HG03354 (cell line): ENCODE measurements around the gene ATP7B.
A peak's percentile ranks its signal among the peaks of the same experiment; 100 is the strongest.
"Not testable (repeated sequence)": the region's sequence is repeated elsewhere in the genome, so short reads cannot be mapped to it uniquely, and the experiment has no call there.

Experiments
- ATAC-seq: cut with Tn5 transposase; IDR thresholded peaks from one replicate; pipeline ENCODE4 v1.9.1; 2021; ENCODE audit warnings: mild to moderate bottlenecking; ENCODE audit not compliant: unreplicated experiment, poor library complexity, severe bottlenecking

Gene ATP7B

DNA sequence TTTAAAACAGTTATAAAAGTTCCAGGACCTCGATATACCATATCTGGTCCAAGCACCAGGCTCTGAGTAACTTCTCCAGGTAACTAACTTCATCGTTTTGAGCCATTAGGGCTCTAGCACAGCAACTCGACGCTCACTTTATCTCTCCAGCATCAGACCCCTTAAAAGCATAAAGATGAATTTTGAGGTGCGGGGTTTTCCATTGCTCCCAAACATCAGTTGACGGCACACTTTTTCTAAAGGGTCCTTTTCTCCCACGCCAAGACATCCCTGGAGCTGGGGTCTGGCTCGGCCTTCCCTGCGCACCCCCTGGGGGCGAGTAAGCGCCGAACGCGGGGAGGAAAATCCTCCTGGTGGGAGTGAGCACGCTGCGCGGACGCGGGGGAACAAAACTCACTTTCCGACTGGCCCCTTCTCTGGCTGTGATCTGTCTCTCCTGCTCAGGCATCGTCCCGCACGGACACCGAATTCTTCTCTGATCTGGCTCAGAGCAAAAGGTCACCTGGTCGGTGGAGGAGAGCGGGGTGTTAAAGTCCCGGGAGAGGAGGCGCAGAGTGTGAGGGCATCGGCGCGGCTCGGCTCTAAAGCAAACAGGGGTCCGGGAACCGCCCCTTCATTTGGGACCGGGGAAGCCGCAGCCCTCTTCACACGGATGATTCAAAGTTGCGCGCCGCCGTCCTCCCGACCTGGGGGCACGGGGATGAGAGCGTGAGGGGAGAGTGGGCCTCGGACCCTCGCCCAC is at the start of gene ATP7B:
Gene ATP7B, minus strand, starts transcription at position 561 of the 742 bp plus-strand sequence. Its CDS starts 113 bp downstream, at position 448.
- peak; percentile 21 for ATAC-seq

DNA sequence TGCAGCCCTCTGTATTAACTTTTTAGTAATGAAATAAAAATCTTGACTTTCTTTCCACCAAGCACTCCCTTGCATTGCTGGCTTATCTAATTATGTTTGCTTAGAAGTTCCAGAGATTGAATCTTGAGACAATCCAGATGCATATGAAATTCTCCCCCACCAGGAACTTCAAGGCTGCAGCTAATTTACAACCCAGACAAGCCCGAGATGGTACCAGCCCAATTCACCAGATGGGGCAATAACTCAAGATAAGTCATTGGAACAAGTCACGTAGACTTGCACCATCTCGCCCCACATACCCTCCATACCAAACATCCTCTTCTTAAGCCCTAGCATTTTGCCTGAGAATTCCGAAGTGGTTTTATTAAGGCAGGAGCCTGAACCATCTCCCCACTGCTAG is 42.2 kb upstream of the ATP7B start:
- no peak for ATAC-seq

DNA sequence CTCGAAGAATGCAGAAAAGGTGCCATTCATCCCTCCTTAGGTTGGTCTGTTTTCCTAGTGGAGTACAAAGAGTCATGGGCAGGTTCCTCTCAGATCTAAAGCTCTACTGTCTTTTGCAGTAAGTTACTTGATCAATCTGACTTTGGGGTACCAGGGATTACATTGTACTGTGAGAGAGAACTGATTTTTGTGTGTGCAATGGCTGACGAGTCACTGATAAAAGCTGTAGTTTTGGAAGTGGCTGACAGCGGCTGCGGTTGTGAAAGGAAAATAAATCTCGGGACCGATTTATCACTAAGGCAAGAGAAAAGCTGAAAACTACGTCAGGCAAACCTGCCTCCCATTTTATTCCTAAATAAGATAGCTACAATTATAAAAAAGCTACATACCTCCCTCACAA is 40.1 kb upstream of the ATP7B start:
- ATAC-seq: no peak

DNA sequence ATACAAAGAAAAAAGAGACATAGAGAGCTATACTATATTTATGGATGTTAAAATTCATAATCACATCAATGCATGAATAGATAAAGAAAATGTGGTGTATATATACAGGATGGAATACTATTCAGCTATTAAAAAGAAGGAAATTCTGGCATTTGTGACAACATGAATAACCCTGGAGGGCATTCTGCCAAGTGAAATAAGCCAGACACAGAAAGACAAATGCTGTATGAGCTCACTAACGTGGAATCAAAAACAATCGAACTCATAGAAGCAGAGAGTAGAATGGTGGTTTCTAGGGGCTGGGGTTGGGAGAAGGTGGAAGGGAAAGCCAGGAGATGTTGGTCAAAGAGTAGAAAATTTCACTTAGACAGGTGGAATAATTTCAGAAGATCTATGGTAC is 37.3 kb upstream of the ATP7B start:
- no peak for ATAC-seq

DNA sequence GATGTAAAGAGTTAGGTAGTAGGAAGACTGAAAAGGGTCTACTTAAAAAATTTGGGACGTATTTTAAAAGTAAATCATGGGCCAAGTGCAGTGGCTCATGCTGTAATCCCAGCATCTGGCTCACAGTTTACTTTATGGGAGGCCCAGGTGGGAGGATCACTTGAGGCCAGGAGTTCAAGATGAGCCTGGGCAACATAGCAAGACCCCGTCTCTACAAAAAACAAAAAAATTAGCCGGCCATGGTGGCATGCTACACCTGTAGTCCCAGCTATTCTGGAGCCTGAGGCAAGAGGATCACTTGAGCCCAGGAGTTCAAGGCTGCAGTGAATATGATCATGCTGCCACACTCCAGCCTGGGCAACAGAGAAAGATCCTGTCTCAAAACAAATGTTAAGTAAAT is 36.2 kb upstream of the ATP7B start:
- ATAC-seq: no peak

DNA sequence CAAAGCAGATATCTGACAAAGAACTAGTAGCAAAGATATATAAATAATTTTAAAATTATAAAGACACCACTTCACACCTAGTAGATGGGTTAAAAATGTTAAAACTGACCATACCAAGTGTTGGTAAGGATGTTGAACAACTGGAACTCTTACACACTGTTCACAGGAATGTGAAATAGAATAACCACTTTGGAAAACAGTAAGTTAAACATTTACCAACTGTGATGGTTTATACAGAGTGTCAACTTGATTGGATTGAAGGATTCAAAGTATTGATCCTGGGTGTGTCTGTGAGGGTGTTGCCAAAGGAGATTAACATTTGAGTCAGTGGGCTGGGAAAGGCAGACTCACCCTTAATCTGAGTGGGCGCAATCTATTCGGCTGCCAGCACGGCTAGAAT is 32.4 kb upstream of the ATP7B start:
- no peak for ATAC-seq

DNA sequence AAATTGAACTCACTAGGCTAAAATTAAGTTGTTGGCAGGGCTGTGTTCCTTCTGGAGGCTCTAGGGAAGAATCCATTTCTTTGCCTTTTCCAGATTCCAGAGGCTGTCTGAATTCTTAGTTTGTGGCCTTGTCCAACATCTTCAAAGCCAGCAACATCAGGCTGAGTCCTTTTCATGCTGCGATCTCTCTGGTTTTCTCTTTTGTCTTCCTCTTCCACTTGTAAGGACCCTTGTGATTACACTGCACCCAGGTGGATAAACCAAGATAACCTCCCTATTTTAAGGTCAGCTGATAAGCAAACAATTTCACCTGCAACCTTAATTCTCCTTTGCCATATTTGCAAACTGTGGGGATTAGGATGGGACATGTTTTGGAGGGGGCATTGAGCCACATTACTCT is 24.8 kb upstream of the ATP7B start:
- no peak for ATAC-seq

DNA sequence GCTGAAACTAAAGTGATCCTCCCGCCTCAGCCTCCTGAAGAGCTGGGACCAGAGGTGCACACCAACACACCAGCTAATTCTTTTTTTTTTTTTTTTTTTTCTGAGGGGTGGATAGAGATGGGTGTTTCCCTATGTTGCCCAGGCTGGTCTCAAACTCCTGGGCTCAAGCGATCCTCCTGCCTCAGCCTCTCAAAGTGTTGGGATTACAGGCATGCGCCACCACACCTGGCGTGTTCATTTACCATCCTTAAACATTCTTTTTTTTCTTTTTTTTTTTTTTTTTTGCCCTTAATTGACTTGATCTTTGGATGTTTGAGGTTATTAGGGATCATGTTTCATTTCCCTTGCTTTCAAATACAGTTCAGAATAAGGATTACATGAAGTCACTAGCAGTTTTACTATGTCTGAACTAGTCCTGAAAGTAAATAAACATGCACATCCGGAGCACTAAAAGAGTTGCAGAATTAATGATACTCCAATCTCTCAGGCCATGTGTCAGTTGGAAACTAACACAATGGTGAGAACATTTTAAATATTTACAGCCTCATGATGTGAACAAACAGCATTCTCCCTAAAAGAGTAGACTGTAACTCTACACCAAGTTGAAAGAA is 23.5 kb upstream of the ATP7B start:
- no peak for ATAC-seq

DNA sequence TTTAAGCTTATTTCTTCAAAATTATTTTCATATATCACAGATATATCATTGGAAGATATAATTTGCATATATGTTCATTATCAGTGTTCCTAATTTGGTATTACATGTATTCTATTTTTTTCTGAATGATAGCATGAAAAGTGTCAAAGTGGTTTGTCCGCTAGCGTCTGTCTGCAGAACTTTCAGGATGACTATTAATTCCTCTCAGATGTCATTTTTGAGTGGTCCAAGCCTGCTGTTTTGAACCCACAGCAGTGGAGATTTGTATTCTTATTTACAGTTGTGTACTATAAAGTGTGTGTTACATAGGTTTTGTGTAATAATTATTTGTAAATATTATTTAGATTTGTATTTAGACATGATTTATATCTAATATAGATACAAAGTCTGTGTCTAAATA is 21.8 kb upstream of the ATP7B start:
- no peak for ATAC-seq

DNA sequence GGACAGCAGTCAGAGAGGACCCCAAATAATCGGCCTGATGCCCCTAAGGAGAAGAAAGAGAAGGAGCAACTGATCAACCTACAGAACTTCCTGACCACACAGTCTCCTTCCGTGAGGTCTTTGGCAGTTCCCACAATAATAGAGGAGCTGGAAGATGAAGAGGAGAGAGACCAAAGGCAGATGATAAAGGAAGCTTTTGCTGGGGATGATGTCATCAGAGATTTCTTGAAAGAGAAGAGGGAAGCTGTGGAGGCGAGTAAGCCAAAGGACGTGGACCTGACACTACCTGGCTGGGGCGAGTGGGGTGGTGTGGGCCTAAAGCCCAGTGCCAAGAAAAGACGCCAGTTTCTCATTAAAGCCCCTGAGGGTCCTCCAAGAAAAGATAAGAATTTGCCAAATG is 19.2 kb upstream of the ATP7B start:
- not testable (repeated sequence) for ATAC-seq

DNA sequence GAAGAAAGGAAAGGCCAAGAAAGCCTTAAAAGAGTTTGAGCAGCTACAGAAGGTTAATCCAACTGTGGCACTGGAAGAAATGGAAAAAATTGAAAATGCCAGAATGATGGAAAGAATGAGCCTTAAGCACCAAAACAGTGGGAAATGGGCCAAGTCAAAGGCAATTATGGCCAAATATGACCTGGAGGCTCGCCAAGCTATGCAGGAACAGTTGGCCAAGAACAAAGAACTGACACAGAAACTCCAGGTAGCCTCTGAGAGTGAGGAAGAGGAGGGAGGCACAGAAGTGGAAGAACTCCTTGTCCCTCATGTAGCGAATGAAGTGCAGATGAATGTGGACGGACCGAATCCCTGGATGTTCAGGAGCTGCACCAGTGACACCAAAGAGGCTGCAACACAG is 18.3 kb upstream of the ATP7B start:
- no peak for ATAC-seq

DNA sequence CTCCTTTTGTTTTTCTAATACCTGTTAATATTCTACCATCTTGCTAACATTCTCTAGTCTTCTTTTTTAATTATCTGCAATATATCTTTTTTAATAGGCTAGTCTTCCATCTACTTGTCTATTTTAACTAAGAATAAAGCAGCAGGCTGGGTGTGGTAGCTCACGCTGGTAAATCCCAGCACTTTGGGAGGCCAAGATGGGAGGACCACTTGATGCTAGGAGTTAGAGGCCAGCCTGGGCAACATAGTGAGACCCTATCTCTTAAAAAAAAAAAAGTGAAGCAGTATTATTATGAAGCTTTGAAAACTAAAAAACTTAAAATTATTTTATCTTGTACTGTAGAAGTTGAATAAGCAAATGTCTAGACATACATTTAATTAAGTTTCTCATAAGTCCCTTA is 16.6 kb upstream of the ATP7B start:
- ATAC-seq: no peak

DNA sequence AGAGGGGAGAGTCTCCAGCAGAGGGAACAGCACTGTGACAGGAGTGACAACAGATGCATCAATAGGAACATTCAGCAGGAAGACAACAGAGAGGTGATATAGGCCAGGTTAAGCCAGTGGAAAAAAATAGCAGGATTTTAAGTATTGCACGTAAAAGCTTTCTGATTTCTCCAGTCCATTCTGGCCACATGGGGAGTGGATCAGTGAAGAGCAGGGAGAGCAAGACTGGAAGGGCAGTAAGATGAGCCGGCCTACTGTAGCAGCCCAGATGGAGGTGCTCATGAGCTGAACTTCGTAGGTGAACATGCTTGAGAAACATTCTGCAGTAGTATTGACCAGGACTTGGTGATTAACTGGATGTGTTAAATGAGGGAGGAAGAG is 15.0 kb upstream of the ATP7B start:
- no peak for ATAC-seq

DNA sequence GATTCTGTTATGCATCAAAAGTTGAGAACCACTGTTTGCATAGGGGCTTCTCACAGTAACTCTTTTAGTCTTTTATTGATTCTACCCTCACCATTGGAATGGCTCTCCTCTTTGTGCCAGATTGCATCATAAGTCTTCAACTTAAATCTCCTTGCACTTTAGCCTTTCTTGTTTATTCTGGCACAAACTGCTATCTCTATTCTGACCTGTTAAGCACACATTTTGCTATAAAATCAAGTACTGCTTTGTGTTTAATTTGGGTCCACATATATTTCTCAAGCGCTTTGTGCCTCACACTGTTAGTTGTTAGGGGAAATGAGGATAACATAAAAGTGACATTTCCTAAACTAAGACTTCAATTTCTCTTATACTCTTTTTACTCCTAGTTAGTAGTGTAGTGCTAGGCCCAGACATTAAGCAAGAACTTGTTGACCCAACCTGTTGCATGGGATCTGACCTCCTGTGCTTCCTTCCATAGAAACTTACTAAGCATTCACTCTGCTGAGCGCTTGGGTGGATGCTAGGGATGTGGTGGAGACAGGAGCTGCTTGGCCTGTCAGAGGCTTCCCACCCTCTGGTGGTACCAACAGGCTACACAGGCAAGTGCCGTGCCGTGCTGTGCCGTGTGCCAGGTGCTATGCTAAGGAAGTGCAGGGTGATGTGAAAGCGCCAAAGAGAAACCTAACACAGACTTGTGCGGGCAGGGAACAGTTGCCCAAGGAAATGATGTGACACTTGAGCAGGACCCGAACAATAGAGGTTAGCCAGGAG is 14.4 kb upstream of the ATP7B start:
- no peak for ATAC-seq

DNA sequence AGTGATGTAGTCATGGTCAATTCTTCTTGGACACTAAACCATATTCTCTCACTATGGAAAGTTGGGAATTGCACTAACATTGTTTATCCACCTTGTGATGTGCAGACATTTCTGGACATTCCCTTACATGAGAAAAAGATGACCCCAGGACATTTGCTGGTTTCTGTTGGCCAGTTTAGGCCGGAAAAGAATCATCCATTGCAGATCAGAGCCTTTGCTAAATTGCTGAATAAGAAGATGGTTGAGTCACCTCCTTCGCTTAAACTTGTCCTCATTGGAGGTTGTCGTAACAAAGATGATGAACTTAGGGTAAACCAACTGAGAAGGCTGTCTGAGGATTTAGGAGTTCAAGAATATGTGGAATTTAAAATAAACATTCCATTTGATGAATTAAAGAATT is 13.2 kb upstream of the ATP7B start, which contains the start of gene UTP14C:
Gene UTP14C, plus strand, starts transcription at position 211 of the 400 bp plus-strand sequence. CDS start 4,114 bp downstream, outside the sequence.
- ATAC-seq: no peak

DNA sequence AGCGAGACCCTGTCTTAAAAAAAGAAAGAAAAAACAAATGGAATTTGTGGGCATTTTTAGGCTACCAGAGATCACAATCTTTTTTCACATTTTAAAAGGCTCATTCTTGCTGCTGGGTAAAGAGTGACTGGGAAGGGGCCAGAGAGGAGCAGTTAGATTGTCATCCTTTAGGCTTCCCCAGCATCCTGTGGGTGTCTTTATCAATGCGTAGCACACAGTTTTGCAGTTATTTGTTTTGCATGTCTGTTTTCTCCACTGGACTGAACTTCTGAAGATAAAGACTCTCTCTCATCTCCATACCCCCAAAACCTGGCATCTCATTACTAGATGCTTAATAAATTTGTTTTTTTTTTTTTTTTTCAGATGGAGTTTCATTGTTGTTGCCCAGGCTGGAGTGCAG is 11.1 kb upstream of the ATP7B start:
- ATAC-seq: no peak

DNA sequence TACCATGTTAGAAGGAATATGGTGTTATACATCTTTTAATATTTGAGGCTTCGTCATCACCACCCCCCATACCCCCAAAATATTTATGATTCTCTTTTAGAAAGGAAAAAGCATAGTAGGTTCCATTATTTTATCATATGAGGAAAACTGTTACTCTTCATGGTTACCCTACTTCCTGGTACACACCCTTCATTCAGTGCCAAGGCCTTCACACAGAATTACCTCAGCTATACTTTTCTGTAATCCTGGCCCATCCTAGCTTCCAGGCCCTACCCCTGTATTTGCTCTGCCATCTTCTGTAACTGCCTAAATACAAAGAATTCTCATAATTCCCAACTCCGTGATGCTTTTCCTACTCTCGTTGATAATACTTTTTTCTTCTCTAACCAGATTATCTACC is 8.9 kb upstream of the ATP7B start:
- no peak for ATAC-seq

DNA sequence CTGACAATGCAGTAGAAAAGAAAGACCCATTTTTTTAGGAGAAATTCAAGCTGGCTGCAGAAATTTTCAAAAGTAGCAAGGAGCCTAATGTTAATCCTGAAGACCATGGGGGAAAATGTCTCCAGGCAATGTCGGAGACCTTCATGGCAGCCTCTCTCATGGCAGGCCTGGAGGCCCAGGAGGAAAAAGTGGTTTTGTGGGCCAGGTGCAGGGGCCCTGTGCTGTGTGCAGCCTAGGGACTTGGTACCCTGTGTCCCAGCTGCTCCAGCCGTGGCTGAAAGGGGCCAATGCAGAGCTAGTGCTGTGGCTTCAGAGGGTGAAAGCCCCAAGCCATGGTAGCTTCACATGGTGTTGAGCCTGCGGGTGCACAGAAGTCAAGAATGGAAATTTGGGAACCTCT is 5.0 kb upstream of the ATP7B start:
- ATAC-seq: no peak

DNA sequence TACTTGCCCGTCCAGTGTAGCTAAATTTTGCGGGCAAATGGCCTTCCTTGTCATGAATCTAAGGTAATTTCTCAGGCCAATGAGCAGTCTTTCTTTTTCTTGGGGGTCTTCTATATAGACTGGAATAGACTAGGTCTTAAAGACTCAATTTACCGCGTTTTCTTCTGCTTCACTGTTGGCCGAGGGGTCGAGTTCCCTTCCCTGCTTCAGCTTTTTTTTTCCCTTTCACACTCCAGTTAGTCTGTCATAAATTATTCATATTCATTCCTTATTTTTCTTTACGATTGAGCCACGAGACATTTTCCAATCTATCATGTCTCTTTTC is 1.2 kb upstream of the ATP7B start:
- ATAC-seq: peak; percentile 12

DNA sequence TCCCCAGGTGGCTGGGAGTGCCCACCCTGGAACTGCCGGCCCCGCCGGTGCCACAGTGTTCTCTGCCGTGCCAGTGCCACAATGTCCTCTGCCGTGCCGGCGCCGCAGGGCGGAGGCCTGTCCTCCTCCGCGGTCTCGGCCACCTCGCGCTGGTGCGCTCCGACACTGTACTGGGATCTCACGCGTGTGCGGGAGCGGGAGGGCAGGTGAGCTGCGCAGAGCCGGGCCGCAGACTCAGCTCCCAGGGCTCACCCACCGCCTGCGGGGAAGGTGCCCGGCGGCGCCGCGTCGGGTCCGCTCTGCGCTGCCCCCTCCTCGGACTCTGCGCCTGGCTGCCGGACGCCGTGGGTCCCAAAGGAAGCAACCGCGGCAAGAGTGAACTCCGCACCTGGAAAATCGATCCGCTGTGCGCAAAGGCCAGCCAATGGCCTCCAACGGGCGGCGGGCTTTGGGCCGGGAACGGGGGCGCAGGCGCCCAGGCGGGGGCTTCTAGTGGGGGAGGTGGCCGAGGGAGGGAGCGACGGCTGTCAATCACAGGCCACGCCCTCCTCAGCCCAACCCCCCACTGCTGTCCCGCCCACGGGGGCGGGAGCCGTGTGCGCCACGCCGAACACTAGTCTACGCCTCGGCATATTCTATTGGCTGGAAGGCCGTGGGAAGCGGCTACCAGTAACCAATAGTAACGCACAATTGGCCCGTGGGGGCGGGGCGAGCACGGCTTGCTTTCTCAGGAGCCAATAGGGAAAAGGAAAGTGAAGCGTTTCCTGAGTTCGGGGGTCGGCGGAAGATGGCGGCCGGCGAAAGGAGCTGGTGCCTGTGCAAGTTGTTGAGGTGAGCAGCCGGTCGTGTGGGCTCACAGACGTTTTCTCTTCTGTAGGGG is 622 bp upstream of the ATP7B start, which contains the start of gene ALG11:
Gene ALG11, plus strand, starts transcription at position 767 of the 880 bp plus-strand sequence. Its CDS starts 21 bp downstream, at position 788.
- peak; percentile 99 for ATAC-seq
